ENCODE data around the gene PAX3. TPM values are rescaled to one million over a fixed set of nuclear protein-coding genes. Genes with fewer than 3 reads are reported as not detected.

PAX3 gene
- total and polyA plus RNA-seq, 9 of the 15 experiments (the other 6 are each of a cell fraction or from before 2014, with no cell fraction given): not detected

- DNase-seq (ENCODE audit: extremely low read depth in 1 of 4, low spot score in 3 of 4) (no peak), FAIRE-seq (no peak), ATAC-seq (no peak)
- ChIA-PET CTCF (ENCODE audit: low intra/inter-chr PET ratio) (no interaction called here), POLR2A (no interaction called here)
- Histone ChIP-seq H4K20me1 (replicated peaks; ENCODE audit: control insufficient read depth, insufficient read depth, low read length) (no peaks in the 10 kb centered on the region), H3K9ac (ENCODE audit: insufficient read depth in 1 of 2, low read depth in 2 of 2, low read length in 2 of 2) (no peak overlapping the region), H2AFZ (ENCODE audit: low read depth, low read length) (no peak overlapping the region), H3K27ac (ENCODE audit: extremely low read depth, low read depth, low read length) (no peak overlapping the region), H3K79me2 (ENCODE audit: control insufficient read depth, insufficient read depth, low read length) (no peaks in the 10 kb centered on the region), H3K36me3 (ENCODE audit: control insufficient read depth, insufficient read depth, low read length) (no peaks in the 10 kb centered on the region), H3K4me3 (no peak overlapping the region), H3K27me3 (ENCODE audit: control insufficient read depth in 2 of 2, insufficient read depth in 2 of 2, low read length in 2 of 2) (peaks cover 5 to 43% of the 10 kb centered on the region in 2 experiments; a peak in 3 of 5 replicates), H3K4me1 (replicated peaks in 1 of 2; ENCODE audit: control insufficient read depth in 2 of 2, insufficient read depth in 2 of 2, low read length in 2 of 2) (no peaks in the 10 kb centered on the region; a peak in 1 of 5 replicates), H3K9me1 (ENCODE audit: control insufficient read depth, insufficient read depth, low read length) (no peaks in the 10 kb centered on the region), H3K4me2 (ENCODE audit: insufficient read depth, low read length) (no peak overlapping the region), H3K9me3 (replicated peaks; ENCODE audit: control insufficient read depth, insufficient read depth, low read depth, low read length) (no peaks in the 10 kb centered on the region)
- TF ChIP-seq NFE2 (IDR thresholded peaks at IDR 0.05; ENCODE audit: low read depth): no peak
- TF ChIP-seq SIN3B (IDR thresholded peaks at IDR 0.05; ENCODE audit: low read depth): no peak
- TF ChIP-seq ZNF431 (CRISPR knock-in tag; IDR thresholded peaks at IDR 0.05): no peak
- TF ChIP-seq U2AF1 (optimal IDR thresholded peaks at IDR 0.05; ENCODE audit: low read depth, low read length): no peak
- TF ChIP-seq ELF2 (CRISPR knock-in tag; IDR thresholded peaks at IDR 0.05): no peak
- no peak for TF ChIP-seq TRIM28 (IDR thresholded peaks at IDR 0.05)
- no peak for TF ChIP-seq PHF20 (IDR thresholded peaks at IDR 0.05; ENCODE audit: partially characterized antibody)
- TF ChIP-seq BRCA1 (IDR thresholded peaks at IDR 0.05): no peak
- TF ChIP-seq BRCA1 (CRISPR knock-in tag; IDR thresholded peaks at IDR 0.05): no peak
- TF ChIP-seq NR3C1 (CRISPR knock-in tag; IDR thresholded peaks at IDR 0.05): no peak
- TF ChIP-seq GTF2B (IDR thresholded peaks at IDR 0.05; ENCODE audit: extremely low read depth, insufficient read length): no peak
- no peak for TF ChIP-seq ZBTB5 (IDR thresholded peaks at IDR 0.05)
- TF ChIP-seq CBFB (CRISPR knock-in tag; IDR thresholded peaks at IDR 0.05): no peak
- TF ChIP-seq, protein P1, sequence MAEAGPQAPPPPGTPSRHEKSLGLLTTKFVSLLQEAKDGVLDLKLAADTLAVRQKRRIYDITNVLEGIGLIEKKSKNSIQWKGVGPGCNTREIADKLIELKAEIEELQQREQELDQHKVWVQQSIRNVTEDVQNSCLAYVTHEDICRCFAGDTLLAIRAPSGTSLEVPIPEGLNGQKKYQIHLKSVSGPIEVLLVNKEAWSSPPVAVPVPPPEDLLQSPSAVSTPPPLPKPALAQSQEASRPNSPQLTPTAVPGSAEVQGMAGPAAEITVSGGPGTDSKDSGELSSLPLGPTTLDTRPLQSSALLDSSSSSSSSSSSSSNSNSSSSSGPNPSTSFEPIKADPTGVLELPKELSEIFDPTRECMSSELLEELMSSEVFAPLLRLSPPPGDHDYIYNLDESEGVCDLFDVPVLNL (CRISPR knock-in tag; IDR thresholded peaks at IDR 0.05; ENCODE audit: low read depth): no peak
- no peak for TF ChIP-seq BRD9 (IDR thresholded peaks at IDR 0.05; ENCODE audit: low read depth, partially characterized antibody)
- no peak for TF ChIP-seq XRCC5 (IDR thresholded peaks at IDR 0.05; ENCODE audit: low read depth, low read length)
- no peak for TF ChIP-seq MLX (CRISPR knock-in tag; conservative IDR thresholded peaks at IDR 0.05)
- no peak for TF ChIP-seq ZNF165 (CRISPR knock-in tag; IDR thresholded peaks at IDR 0.05; ENCODE audit: borderline replicate concordance)
- no TSS peak for BruUV-seq (replicated peaks)
- in situ Hi-C loops (cut with MboI) (loop anchor here (25.0 kb wide), 1 partner anchor 253 kb away; no protein-coding TSS in a partner anchor), intact Hi-C loops (cut with micrococcal nuclease) (no loop called here)
- 0% methylated on average over 2 of the region's 2 CpGs for WGBS (ENCODE audit: insufficient coverage, low coverage, missing lambda C conversion rate)
Observed at GRCh38 chr2:222309766-222310165, 11.0 kb upstream of the PAX3 start.
